ENCODE measurements around the gene CIAO3. TPM values are rescaled to one million over a fixed set of nuclear protein-coding genes. Genes with fewer than 3 reads are reported as not detected.

Gene CIAO3
- total RNA-seq, 2 experiments from 2014 or later = 28.3 to 31.9 TPM

- Mint-ChIP-seq H3K27me3 (peaks cover 3% of the 10 kb centered on the region), H3K4me3 (peak overlapping the region; percentile 76), H3K36me3 (ENCODE audit: low read depth) (no peaks in the 10 kb centered on the region), H3K4me1 (peaks cover 16% of the 10 kb centered on the region), H3K27ac (peak overlapping the region; percentile 78), H3K9me3 (ENCODE audit: low read depth) (no peaks in the 10 kb centered on the region)
- ChIA-PET CTCF (interaction anchor here (0.7 to 3.5 kb wide), 11 partner anchors 8 to 73 kb away, joined by 3 to 29 read pairs (median 4); partner anchors contain the start of genes CHTF18, CIAO3 and RPUSD1), POLR2A (interaction anchor here (0.6 kb wide), 1 partner anchor 80 kb away, joined by 3 read pairs; no protein-coding TSS in a partner anchor)
- intact Hi-C loops (cut with DNase I, micrococcal nuclease) = loop anchor here (2.0 to 5.0 kb wide), 4 partner anchors 21 to 69 kb away; partner anchors contain the start of genes CIAO3 (in 2 of the 2), CHTF18 (in 1 of the 2), JMJD8 (in 1 of the 2) and RPUSD1 (in 1 of the 2)
- ATAC-seq (no peak), DNase-seq (peak; percentile 34)
These were observed 20.9 kb downstream of the CIAO3 start for GRCh38 chr16:719815-720446.

- Mint-ChIP-seq H3K36me3 (ENCODE audit: low read depth) (no peaks in the 10 kb centered on the region), H3K9me3 (ENCODE audit: low read depth) (no peaks in the 10 kb centered on the region), H3K4me3 (peak overlapping the region; percentile 76), H3K27me3 (peaks cover 5% of the 10 kb centered on the region), H3K27ac (peak overlapping the region; percentile 47), H3K4me1 (peaks cover 16% of the 10 kb centered on the region)
- ChIA-PET CTCF (no interaction called here), POLR2A (no interaction called here)
- ATAC-seq = no peak
- no peak for DNase-seq
- intact Hi-C loops (cut with DNase I, micrococcal nuclease) = no loop called here
These were observed 21.9 kb downstream of the CIAO3 start for GRCh38 chr16:718922-719321.

- intact Hi-C loops (cut with DNase I, micrococcal nuclease) = no loop called here
- H3K27ac Mint-ChIP-seq = no peak overlapping the region
- CTCF ChIA-PET = no interaction called here
- H3K27me3 Mint-ChIP-seq = peaks cover 6% of the 10 kb centered on the region
- H3K9me3 Mint-ChIP-seq (ENCODE audit: low read depth) = no peaks in the 10 kb centered on the region
- H3K36me3 Mint-ChIP-seq (ENCODE audit: low read depth) = no peaks in the 10 kb centered on the region
- peaks cover 16% of the 10 kb centered on the region for H3K4me1 Mint-ChIP-seq
- POLR2A ChIA-PET = no interaction called here
- no peak for DNase-seq
- ATAC-seq = no peak
- H3K4me3 Mint-ChIP-seq = no peak overlapping the region
These were observed 22.4 kb downstream of the CIAO3 start for GRCh38 chr16:718389-718788.

- Mint-ChIP-seq H3K4me1 (peaks cover 16% of the 10 kb centered on the region), H3K9me3 (ENCODE audit: low read depth) (no peaks in the 10 kb centered on the region), H3K4me3 (no peak overlapping the region), H3K36me3 (ENCODE audit: low read depth) (no peaks in the 10 kb centered on the region), H3K27ac (no peak overlapping the region), H3K27me3 (peaks cover 8% of the 10 kb centered on the region)
- ChIA-PET POLR2A (interaction anchor here (0.6 kb wide), 1 partner anchor 286 kb away, joined by 3 read pairs; no protein-coding TSS in a partner anchor), CTCF (no interaction called here)
- ATAC-seq (no peak), DNase-seq (no peak)
- intact Hi-C loops (cut with DNase I, micrococcal nuclease) = no loop called here
These were observed 23.1 kb downstream of the CIAO3 start for GRCh38 chr16:717450-718245.

GRCh38 chr16:716768-717325 lies 23.9 kb downstream of the CIAO3 start:
- no peaks in the 10 kb centered on the region for H3K9me3 Mint-ChIP-seq (ENCODE audit: low read depth)
- peaks cover 15% of the 10 kb centered on the region for H3K4me1 Mint-ChIP-seq
- POLR2A ChIA-PET = interaction anchor here (1.3 kb wide), 1 partner anchor 10 kb away, joined by 4 read pairs; the partner anchor contains the start of genes CCDC78 and HAGHL
- intact Hi-C loops (cut with DNase I, micrococcal nuclease) = no loop called here
- H3K4me3 Mint-ChIP-seq = no peak overlapping the region
- no peak overlapping the region for H3K27ac Mint-ChIP-seq
- DNase-seq (no peak), ATAC-seq (no peak)
- CTCF ChIA-PET = interaction anchor here (0.7 to 5.4 kb wide), 3 partner anchors 49 to 74 kb away, joined by 3 to 55 read pairs (median 3); partner anchors contain the start of gene RHOT2
- H3K36me3 Mint-ChIP-seq (ENCODE audit: low read depth) = no peaks in the 10 kb centered on the region
- peaks cover 9% of the 10 kb centered on the region for H3K27me3 Mint-ChIP-seq

GRCh38 chr16:716200-716568 lies 24.6 kb downstream of the CIAO3 start:
- H3K4me3 Mint-ChIP-seq = peak overlapping the region; percentile 56
- no peak overlapping the region for H3K27ac Mint-ChIP-seq
- no peaks in the 10 kb centered on the region for H3K36me3 Mint-ChIP-seq (ENCODE audit: low read depth)
- peaks cover 14% of the 10 kb centered on the region for H3K4me1 Mint-ChIP-seq
- H3K27me3 Mint-ChIP-seq = peaks cover 10% of the 10 kb centered on the region
- ChIA-PET POLR2A (interaction anchor here (1.3 kb wide), 1 partner anchor 10 kb away, joined by 4 read pairs; the partner anchor contains the start of genes CCDC78 and HAGHL), CTCF (interaction anchor here (0.6 to 5.4 kb wide), 4 partner anchors 48 to 149 kb away, joined by 3 to 55 read pairs (median 3); partner anchors contain the start of gene RHOT2)
- intact Hi-C loops (cut with DNase I, micrococcal nuclease) = no loop called here
- DNase-seq = no peak
- H3K9me3 Mint-ChIP-seq (ENCODE audit: low read depth) = no peaks in the 10 kb centered on the region
- no peak for ATAC-seq

- DNase-seq = no peak
- no peak overlapping the region for H3K27ac Mint-ChIP-seq
- peak overlapping the region; percentile 56 for H3K4me3 Mint-ChIP-seq
- H3K27me3 Mint-ChIP-seq = peaks cover 12% of the 10 kb centered on the region
- no peaks in the 10 kb centered on the region for H3K9me3 Mint-ChIP-seq (ENCODE audit: low read depth)
- CTCF ChIA-PET = interaction anchor here (0.6 to 5.4 kb wide), 5 partner anchors 9 to 150 kb away, joined by 3 to 55 read pairs (median 3); no protein-coding TSS in a partner anchor
- peaks cover 14% of the 10 kb centered on the region for H3K4me1 Mint-ChIP-seq
- POLR2A ChIA-PET = interaction anchor here (1.3 kb wide), 1 partner anchor 11 kb away, joined by 4 read pairs; the partner anchor contains the start of genes CCDC78 and HAGHL
- ATAC-seq = peak; percentile 2
- intact Hi-C loops (cut with DNase I, micrococcal nuclease) = loop anchor here in 1 of 2 experiments (1.0 kb wide), 4 partner anchors 12 to 26 kb away; partner anchors contain the start of gene HAGHL
- no peaks in the 10 kb centered on the region for H3K36me3 Mint-ChIP-seq (ENCODE audit: low read depth)
These were observed 25.2 kb downstream of the CIAO3 start for GRCh38 chr16:715477-716199.

GRCh38 chr16:714558-715476 lies 26.0 kb downstream of the CIAO3 start, which contains the start of gene METRN:
Gene METRN, plus strand, starts transcription at chr16:715118. Its CDS starts 172 bp downstream, at chr16:715290.
- ATAC-seq = peak; percentile 85
- Mint-ChIP-seq H3K27me3 (peaks cover 14% of the 10 kb centered on the region), H3K36me3 (ENCODE audit: low read depth) (no peaks in the 10 kb centered on the region), H3K27ac (no peak within 1 kb of the TSS), H3K9me3 (ENCODE audit: low read depth) (no peaks in the 10 kb centered on the region), H3K4me3 (peak within 1 kb of the TSS; percentile 56), H3K4me1 (peaks cover 8% of the 10 kb centered on the region)
- intact Hi-C loops (cut with DNase I, micrococcal nuclease) = loop anchor here in 1 of 2 experiments (1.0 kb wide), 4 partner anchors 12 to 26 kb away; partner anchors contain the start of gene HAGHL
- ChIA-PET POLR2A (interaction anchor here (0.6 kb wide), 1 partner anchor 409 kb away, joined by 3 read pairs; no protein-coding TSS in a partner anchor), CTCF (interaction anchor here (1.0 to 5.4 kb wide), 3 partner anchors 10 to 70 kb away, joined by 3 to 55 read pairs (median 3); no protein-coding TSS in a partner anchor)
- peak; percentile 95 for DNase-seq

GRCh38 chr16:714079-714478 lies 26.7 kb downstream of the CIAO3 start:
- Mint-ChIP-seq H3K4me1 (peaks cover 3% of the 10 kb centered on the region), H3K4me3 (no peak overlapping the region), H3K36me3 (ENCODE audit: low read depth) (no peaks in the 10 kb centered on the region), H3K9me3 (ENCODE audit: low read depth) (no peaks in the 10 kb centered on the region), H3K27ac (no peak overlapping the region), H3K27me3 (peaks cover 19% of the 10 kb centered on the region)
- DNase-seq = no peak
- ChIA-PET POLR2A (interaction anchor here (0.6 kb wide), 1 partner anchor 32 kb away, joined by 4 read pairs; no protein-coding TSS in a partner anchor), CTCF (interaction anchor here (0.6 to 5.4 kb wide), 2 partner anchors 16 to 71 kb away, joined by 3 to 55 read pairs; no protein-coding TSS in a partner anchor)
- ATAC-seq = no peak
- intact Hi-C loops (cut with DNase I, micrococcal nuclease) = no loop called here

Data from activated CD4-positive, alpha-beta T cell treated with anti-CD3 and anti-CD28 coated beads for 36 hours (primary cell).